Measurements from ENCODE around the gene RUSF1. TPM values are rescaled to one million over a fixed set of nuclear protein-coding genes. Genes with fewer than 3 reads are reported as not detected.

Gene RUSF1
- polyA plus RNA-seq, 1 donor (not counting 4 experiments of a cell fraction or from before 2014, with no cell fraction given): 17.4 TPM

DNA sequence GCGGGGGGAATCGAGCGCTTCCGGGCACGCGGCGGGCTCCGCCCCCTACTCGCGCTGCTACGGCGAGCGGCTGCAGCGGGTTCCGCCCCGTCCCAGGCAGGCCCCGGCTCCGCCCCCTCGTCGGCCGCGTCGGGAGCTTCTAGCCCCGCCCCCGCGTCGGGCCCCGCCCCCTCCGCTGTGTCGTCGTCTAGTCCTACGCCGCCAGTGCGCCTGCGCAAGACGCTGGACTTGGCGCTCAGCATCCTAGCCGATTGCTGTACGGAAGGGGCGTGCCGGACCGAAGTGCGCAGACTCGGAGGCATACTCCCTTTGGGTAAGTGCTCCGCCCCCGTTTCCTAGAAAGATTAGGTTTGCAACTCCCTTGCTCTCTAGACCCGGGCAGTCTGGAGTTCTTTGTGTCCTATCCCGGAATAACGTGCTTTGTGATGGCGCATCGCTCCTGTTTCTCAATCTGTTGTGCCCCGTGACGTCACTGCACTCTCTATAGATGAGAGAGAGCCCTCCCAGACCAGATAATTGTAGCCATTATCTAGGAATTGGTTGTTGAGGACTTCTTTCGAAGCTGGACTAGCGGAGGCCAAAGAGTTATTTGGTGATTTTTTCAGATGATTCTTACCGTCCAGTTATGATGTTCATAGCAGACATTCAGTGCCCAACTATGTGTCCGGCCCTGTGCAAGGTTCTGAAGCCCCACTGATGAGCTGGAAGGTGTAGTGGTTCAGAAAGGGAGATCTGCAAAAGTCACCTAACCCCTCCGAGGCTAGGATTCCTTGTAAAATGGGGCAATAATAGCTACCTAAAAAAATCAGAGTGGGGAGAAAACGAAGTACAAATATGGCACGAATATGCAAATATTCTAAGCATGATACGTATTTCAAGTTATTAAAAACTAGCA lies 48.3 kb downstream of the RUSF1 start:
- TF ChIP-seq EZH2 (IDR thresholded peaks at IDR 0.05; ENCODE audit: low read length): no peak
- TF ChIP-seq, protein P1, sequence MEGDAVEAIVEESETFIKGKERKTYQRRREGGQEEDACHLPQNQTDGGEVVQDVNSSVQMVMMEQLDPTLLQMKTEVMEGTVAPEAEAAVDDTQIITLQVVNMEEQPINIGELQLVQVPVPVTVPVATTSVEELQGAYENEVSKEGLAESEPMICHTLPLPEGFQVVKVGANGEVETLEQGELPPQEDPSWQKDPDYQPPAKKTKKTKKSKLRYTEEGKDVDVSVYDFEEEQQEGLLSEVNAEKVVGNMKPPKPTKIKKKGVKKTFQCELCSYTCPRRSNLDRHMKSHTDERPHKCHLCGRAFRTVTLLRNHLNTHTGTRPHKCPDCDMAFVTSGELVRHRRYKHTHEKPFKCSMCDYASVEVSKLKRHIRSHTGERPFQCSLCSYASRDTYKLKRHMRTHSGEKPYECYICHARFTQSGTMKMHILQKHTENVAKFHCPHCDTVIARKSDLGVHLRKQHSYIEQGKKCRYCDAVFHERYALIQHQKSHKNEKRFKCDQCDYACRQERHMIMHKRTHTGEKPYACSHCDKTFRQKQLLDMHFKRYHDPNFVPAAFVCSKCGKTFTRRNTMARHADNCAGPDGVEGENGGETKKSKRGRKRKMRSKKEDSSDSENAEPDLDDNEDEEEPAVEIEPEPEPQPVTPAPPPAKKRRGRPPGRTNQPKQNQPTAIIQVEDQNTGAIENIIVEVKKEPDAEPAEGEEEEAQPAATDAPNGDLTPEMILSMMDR (optimal IDR thresholded peaks at IDR 0.05 in 1 of 3, IDR thresholded peaks at IDR 0.05 in 1 of 3, conservative IDR thresholded peaks at IDR 0.05 in 1 of 3; ENCODE audit: extremely low read depth in 1 of 3, insufficient read depth in 2 of 3, low read length in 3 of 3): no peak
- Histone ChIP-seq H3K4me2 (ENCODE audit: control insufficient read depth, extremely low read depth, insufficient read depth, low read depth, low read length) (peak overlapping the region; percentile 100), H3K9me3 (ENCODE audit: control insufficient read depth, low read depth, low read length) (no peaks in the 10 kb centered on the region), H3K27me3 (ENCODE audit: control insufficient read depth, extremely low read depth, insufficient read depth, low read length) (no peaks in the 10 kb centered on the region), H2AFZ (ENCODE audit: control insufficient read depth, low read length) (peak overlapping the region; percentile 96), H3K36me3 (ENCODE audit: control insufficient read depth in 2 of 2, extremely low read depth in 1 of 2, insufficient read depth in 2 of 2, low read length in 2 of 2) (peaks cover 10 to 24% of the 10 kb centered on the region in 2 experiments), H3K27ac (ENCODE audit: control insufficient read depth, insufficient read depth, low read length) (peak overlapping the region; percentile 99), H3K79me2 (ENCODE audit: control insufficient read depth, insufficient read depth, low read length) (peaks cover 39% of the 10 kb centered on the region), H3K4me1 (ENCODE audit: control insufficient read depth, extremely low read depth, insufficient read depth, low read length) (peaks cover 42% of the 10 kb centered on the region), H3K9ac (ENCODE audit: control insufficient read depth, extremely low read depth, insufficient read depth, low read length) (peak overlapping the region; percentile 94), H3K9me1 (ENCODE audit: control insufficient read depth, extremely low read depth, insufficient read depth, low read length) (peaks cover 2% of the 10 kb centered on the region), H4K20me1 (ENCODE audit: control insufficient read depth, extremely low read depth, insufficient read depth, low read length) (peaks cover 9% of the 10 kb centered on the region), H3K4me3 (ENCODE audit: control insufficient read depth in 2 of 3, extremely low read depth in 1 of 3, insufficient read depth in 2 of 3, low read depth in 1 of 3, low read length in 3 of 3) (peak overlapping the region; percentile 75 to 96 (median 95))
- FAIRE-seq: peak; percentile 64
- DNase-seq (ENCODE audit: low read depth, low spot score): peak; percentile 94
- dilution Hi-C loops (cut with MboI; ENCODE audit: extremely low pct_ligation_motif_present, low sequenced_read_pairs): no loop called here

- peaks cover 48% of the 10 kb centered on the region for H3K4me1 ChIP-seq (ENCODE audit: control insufficient read depth, extremely low read depth, insufficient read depth, low read length)
- H3K79me2 ChIP-seq (ENCODE audit: control insufficient read depth, insufficient read depth, low read length): peaks cover 40% of the 10 kb centered on the region
Measured at GRCh38 chr16:31458844-31459686, 49.1 kb downstream of the RUSF1 start, which contains the start of gene ARMC5. Gene ARMC5 (plus strand): TSS chr16:31459501. CDS start chr16:31459525, 24 bp downstream.

More at GRCh38 chr16:31458844-31459686, 49.1 kb downstream of the RUSF1 start, which contains the start of gene ARMC5:
- Histone ChIP-seq H3K27ac (ENCODE audit: control insufficient read depth, insufficient read depth, low read length) (peak within 1 kb of the TSS; percentile 99), H3K4me2 (ENCODE audit: control insufficient read depth, extremely low read depth, insufficient read depth, low read depth, low read length) (peak within 1 kb of the TSS; percentile 100), H3K36me3 (ENCODE audit: control insufficient read depth in 2 of 2, extremely low read depth in 1 of 2, insufficient read depth in 2 of 2, low read length in 2 of 2) (peaks cover 7 to 24% of the 10 kb centered on the region in 2 experiments), H3K27me3 (ENCODE audit: control insufficient read depth, extremely low read depth, insufficient read depth, low read length) (no peaks in the 10 kb centered on the region), H3K9me3 (ENCODE audit: control insufficient read depth, low read depth, low read length) (no peaks in the 10 kb centered on the region), H2AFZ (ENCODE audit: control insufficient read depth, low read length) (peak within 1 kb of the TSS; percentile 96), H3K9ac (ENCODE audit: control insufficient read depth, extremely low read depth, insufficient read depth, low read length) (peak within 1 kb of the TSS; percentile 94), H3K4me3 (ENCODE audit: control insufficient read depth in 2 of 3, extremely low read depth in 1 of 3, insufficient read depth in 2 of 3, low read depth in 1 of 3, low read length in 3 of 3) (peak within 1 kb of the TSS; percentile 75 to 96 (median 95)), H4K20me1 (ENCODE audit: control insufficient read depth, extremely low read depth, insufficient read depth, low read length) (peaks cover 9% of the 10 kb centered on the region), H3K9me1 (ENCODE audit: control insufficient read depth, extremely low read depth, insufficient read depth, low read length) (peaks cover 2% of the 10 kb centered on the region)
- FAIRE-seq (peak; percentile 67), DNase-seq (ENCODE audit: low read depth, low spot score) (peak; percentile 89)
- TF ChIP-seq, protein P1 (optimal IDR thresholded peaks at IDR 0.05 in 1 of 3, IDR thresholded peaks at IDR 0.05 in 1 of 3, conservative IDR thresholded peaks at IDR 0.05 in 1 of 3; ENCODE audit: extremely low read depth in 1 of 3, insufficient read depth in 2 of 3, low read length in 3 of 3): peak in 2 of 3 experiments; percentile 60 to 63
- no peak for TF ChIP-seq EZH2 (IDR thresholded peaks at IDR 0.05; ENCODE audit: low read length)
- dilution Hi-C loops (cut with MboI; ENCODE audit: extremely low pct_ligation_motif_present, low sequenced_read_pairs): no loop called here
